ENCODE measurements around the gene UTP14A.

DNA sequence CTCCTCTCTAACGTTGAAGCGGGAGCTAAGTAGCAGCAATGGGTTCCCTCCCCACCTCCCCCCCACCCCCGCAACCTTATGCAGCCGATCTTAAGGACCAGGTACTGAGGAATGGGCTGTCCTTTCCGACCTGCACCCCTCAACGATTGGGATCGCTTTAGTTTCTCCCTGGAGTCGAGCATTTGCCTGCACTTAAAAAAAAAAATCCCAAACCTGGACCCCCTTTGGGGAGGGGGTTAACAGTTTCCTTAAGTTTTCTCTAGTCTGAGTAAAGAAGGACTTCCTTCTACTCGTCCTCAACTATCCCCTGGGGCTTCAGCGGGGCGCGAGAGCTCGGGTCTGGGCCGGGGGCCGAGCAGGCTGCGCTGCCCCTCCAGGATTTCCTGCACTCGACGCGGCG lies 50.8 kb downstream of the UTP14A start:
- TF ChIP-seq POLR2A (IDR thresholded peaks at IDR 0.05): no peak
- TF ChIP-seq, protein P1, sequence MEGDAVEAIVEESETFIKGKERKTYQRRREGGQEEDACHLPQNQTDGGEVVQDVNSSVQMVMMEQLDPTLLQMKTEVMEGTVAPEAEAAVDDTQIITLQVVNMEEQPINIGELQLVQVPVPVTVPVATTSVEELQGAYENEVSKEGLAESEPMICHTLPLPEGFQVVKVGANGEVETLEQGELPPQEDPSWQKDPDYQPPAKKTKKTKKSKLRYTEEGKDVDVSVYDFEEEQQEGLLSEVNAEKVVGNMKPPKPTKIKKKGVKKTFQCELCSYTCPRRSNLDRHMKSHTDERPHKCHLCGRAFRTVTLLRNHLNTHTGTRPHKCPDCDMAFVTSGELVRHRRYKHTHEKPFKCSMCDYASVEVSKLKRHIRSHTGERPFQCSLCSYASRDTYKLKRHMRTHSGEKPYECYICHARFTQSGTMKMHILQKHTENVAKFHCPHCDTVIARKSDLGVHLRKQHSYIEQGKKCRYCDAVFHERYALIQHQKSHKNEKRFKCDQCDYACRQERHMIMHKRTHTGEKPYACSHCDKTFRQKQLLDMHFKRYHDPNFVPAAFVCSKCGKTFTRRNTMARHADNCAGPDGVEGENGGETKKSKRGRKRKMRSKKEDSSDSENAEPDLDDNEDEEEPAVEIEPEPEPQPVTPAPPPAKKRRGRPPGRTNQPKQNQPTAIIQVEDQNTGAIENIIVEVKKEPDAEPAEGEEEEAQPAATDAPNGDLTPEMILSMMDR (IDR thresholded peaks at IDR 0.05): no peak
